ENCODE results near the gene PAX5. TPM values are rescaled to one million over a fixed set of nuclear protein-coding genes. Genes with fewer than 3 reads are reported as not detected.

Gene PAX5
- total RNA-seq, 1 experiment from 2014 or later = 6.6 TPM

DNA sequence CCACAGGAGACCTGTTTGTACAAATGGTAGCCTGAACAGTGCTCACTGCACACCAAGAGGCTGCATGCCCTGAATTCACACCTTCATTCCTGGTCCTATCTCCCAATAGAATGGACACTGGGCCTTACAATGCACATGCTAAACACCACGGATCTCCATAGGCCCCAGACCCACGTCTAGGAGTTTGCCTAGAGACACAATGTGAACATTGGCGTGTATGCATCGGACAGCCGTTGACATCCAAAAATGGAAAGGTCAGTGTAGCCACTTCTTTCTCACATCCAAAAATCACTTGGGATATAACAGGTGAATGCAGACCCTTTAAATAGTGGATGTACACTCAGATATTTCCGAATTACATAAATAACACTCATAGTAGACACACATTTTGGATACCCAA lies 927 bp downstream of the PAX5 start:
- no peak overlapping the region for H3K27ac Mint-ChIP-seq
- H3K9me3 Mint-ChIP-seq = no peaks in the 10 kb centered on the region
- POLR2A ChIA-PET = no interaction called here
- peaks cover 53% of the 10 kb centered on the region for H3K4me1 Mint-ChIP-seq
- CTCF ChIA-PET = no interaction called here
- TF ChIP-seq NR1H2 (CRISPR knock-in tag; IDR thresholded peaks at IDR 0.05) = no peak
- TF ChIP-seq, protein P1, sequence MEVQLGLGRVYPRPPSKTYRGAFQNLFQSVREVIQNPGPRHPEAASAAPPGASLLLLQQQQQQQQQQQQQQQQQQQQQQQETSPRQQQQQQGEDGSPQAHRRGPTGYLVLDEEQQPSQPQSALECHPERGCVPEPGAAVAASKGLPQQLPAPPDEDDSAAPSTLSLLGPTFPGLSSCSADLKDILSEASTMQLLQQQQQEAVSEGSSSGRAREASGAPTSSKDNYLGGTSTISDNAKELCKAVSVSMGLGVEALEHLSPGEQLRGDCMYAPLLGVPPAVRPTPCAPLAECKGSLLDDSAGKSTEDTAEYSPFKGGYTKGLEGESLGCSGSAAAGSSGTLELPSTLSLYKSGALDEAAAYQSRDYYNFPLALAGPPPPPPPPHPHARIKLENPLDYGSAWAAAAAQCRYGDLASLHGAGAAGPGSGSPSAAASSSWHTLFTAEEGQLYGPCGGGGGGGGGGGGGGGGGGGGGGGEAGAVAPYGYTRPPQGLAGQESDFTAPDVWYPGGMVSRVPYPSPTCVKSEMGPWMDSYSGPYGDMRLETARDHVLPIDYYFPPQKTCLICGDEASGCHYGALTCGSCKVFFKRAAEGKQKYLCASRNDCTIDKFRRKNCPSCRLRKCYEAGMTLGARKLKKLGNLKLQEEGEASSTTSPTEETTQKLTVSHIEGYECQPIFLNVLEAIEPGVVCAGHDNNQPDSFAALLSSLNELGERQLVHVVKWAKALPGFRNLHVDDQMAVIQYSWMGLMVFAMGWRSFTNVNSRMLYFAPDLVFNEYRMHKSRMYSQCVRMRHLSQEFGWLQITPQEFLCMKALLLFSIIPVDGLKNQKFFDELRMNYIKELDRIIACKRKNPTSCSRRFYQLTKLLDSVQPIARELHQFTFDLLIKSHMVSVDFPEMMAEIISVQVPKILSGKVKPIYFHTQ (CRISPR knock-in tag; IDR thresholded peaks at IDR 0.05) = no peak
- no peak for TF ChIP-seq KAT7 (CRISPR knock-in tag; IDR thresholded peaks at IDR 0.05; ENCODE audit: borderline replicate concordance)
- TF ChIP-seq, protein P2, sequence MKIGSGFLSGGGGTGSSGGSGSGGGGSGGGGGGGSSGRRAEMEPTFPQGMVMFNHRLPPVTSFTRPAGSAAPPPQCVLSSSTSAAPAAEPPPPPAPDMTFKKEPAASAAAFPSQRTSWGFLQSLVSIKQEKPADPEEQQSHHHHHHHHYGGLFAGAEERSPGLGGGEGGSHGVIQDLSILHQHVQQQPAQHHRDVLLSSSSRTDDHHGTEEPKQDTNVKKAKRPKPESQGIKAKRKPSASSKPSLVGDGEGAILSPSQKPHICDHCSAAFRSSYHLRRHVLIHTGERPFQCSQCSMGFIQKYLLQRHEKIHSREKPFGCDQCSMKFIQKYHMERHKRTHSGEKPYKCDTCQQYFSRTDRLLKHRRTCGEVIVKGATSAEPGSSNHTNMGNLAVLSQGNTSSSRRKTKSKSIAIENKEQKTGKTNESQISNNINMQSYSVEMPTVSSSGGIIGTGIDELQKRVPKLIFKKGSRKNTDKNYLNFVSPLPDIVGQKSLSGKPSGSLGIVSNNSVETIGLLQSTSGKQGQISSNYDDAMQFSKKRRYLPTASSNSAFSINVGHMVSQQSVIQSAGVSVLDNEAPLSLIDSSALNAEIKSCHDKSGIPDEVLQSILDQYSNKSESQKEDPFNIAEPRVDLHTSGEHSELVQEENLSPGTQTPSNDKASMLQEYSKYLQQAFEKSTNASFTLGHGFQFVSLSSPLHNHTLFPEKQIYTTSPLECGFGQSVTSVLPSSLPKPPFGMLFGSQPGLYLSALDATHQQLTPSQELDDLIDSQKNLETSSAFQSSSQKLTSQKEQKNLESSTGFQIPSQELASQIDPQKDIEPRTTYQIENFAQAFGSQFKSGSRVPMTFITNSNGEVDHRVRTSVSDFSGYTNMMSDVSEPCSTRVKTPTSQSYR (CRISPR knock-in tag; IDR thresholded peaks at IDR 0.05) = no peak
- TF ChIP-seq ZNF138 (CRISPR knock-in tag; conservative IDR thresholded peaks at IDR 0.05) = no peak
- TF ChIP-seq, protein P3, sequence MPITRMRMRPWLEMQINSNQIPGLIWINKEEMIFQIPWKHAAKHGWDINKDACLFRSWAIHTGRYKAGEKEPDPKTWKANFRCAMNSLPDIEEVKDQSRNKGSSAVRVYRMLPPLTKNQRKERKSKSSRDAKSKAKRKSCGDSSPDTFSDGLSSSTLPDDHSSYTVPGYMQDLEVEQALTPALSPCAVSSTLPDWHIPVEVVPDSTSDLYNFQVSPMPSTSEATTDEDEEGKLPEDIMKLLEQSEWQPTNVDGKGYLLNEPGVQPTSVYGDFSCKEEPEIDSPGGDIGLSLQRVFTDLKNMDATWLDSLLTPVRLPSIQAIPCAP (CRISPR knock-in tag; IDR thresholded peaks at IDR 0.05) = no peak
- no peak for TF ChIP-seq GRHL2 (CRISPR knock-in tag; IDR thresholded peaks at IDR 0.05; ENCODE audit: insufficient replicate concordance, severe bottlenecking)
- no peak for TF ChIP-seq CREB1 (CRISPR knock-in tag; IDR thresholded peaks at IDR 0.05)
- H3K4me3 Mint-ChIP-seq = peak overlapping the region; percentile 74
- H3K36me3 Mint-ChIP-seq = no peaks in the 10 kb centered on the region
- DNase-seq (ENCODE audit: low spot score) = no peak
- ATAC-seq = no peak
- peaks cover 100% of the 10 kb centered on the region for H3K27me3 Mint-ChIP-seq (ENCODE audit: low read depth)

DNA sequence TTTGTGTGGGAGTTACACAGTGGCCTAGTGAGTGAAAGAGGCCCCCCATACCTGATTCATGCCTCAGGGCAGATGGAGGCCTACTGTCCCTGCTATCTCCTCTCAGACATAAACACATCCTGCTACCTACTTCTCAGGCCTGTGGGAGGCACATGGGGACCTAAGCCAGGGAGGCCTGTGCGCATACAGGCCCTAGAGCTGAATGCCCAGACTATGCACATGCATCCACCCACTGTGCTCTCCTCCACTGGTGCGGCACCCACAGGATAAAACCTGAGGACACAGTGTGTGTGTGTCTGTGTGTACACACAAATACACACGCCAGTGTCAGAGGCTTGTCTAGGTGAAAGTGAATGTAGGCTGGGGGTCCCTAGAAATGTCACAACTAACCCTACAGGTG lies 1.4 kb downstream of the PAX5 start:
- Mint-ChIP-seq H3K27me3 (ENCODE audit: low read depth) (peaks cover 100% of the 10 kb centered on the region), H3K4me3 (no peak overlapping the region), H3K9me3 (no peaks in the 10 kb centered on the region), H3K36me3 (no peaks in the 10 kb centered on the region), H3K4me1 (peaks cover 56% of the 10 kb centered on the region), H3K27ac (no peak overlapping the region)
- ChIA-PET POLR2A (no interaction called here), CTCF (interaction anchor here (1.2 kb wide), 1 partner anchor 379 kb away, joined by 3 read pairs; no protein-coding TSS in a partner anchor)
- no peak for ATAC-seq
- no peak for DNase-seq (ENCODE audit: low spot score)
- TF ChIP-seq ZNF423 (CRISPR knock-in tag; IDR thresholded peaks at IDR 0.05) (no peak), GRHL2 (CRISPR knock-in tag; IDR thresholded peaks at IDR 0.05; ENCODE audit: insufficient replicate concordance, severe bottlenecking) (no peak), CBFB (CRISPR knock-in tag; IDR thresholded peaks at IDR 0.05; ENCODE audit: low read depth) (no peak), GTF2I (CRISPR knock-in tag; conservative IDR thresholded peaks at IDR 0.05) (no peak), ESRRA (CRISPR knock-in tag; IDR thresholded peaks at IDR 0.05; ENCODE audit: borderline replicate concordance) (no peak), NFYB (CRISPR knock-in tag; conservative IDR thresholded peaks at IDR 0.05; ENCODE audit: low read depth) (no peak), SMAD4 (CRISPR knock-in tag; IDR thresholded peaks at IDR 0.05) (no peak)
- TF ChIP-seq, protein P1 (CRISPR knock-in tag; IDR thresholded peaks at IDR 0.05) = no peak
- TF ChIP-seq, protein P4, sequence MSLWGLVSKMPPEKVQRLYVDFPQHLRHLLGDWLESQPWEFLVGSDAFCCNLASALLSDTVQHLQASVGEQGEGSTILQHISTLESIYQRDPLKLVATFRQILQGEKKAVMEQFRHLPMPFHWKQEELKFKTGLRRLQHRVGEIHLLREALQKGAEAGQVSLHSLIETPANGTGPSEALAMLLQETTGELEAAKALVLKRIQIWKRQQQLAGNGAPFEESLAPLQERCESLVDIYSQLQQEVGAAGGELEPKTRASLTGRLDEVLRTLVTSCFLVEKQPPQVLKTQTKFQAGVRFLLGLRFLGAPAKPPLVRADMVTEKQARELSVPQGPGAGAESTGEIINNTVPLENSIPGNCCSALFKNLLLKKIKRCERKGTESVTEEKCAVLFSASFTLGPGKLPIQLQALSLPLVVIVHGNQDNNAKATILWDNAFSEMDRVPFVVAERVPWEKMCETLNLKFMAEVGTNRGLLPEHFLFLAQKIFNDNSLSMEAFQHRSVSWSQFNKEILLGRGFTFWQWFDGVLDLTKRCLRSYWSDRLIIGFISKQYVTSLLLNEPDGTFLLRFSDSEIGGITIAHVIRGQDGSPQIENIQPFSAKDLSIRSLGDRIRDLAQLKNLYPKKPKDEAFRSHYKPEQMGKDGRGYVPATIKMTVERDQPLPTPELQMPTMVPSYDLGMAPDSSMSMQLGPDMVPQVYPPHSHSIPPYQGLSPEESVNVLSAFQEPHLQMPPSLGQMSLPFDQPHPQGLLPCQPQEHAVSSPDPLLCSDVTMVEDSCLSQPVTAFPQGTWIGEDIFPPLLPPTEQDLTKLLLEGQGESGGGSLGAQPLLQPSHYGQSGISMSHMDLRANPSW (CRISPR knock-in tag; conservative IDR thresholded peaks at IDR 0.05; ENCODE audit: low read depth) = no peak
- TF ChIP-seq, protein P5, sequence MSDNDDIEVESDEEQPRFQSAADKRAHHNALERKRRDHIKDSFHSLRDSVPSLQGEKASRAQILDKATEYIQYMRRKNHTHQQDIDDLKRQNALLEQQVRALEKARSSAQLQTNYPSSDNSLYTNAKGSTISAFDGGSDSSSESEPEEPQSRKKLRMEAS (CRISPR knock-in tag; IDR thresholded peaks at IDR 0.05) = no peak
- TF ChIP-seq, protein P6, sequence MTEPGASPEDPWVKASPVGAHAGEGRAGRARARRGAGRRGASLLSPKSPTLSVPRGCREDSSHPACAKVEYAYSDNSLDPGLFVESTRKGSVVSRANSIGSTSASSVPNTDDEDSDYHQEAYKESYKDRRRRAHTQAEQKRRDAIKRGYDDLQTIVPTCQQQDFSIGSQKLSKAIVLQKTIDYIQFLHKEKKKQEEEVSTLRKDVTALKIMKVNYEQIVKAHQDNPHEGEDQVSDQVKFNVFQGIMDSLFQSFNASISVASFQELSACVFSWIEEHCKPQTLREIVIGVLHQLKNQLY (CRISPR knock-in tag; IDR thresholded peaks at IDR 0.05) = no peak
- TF ChIP-seq, protein P7, sequence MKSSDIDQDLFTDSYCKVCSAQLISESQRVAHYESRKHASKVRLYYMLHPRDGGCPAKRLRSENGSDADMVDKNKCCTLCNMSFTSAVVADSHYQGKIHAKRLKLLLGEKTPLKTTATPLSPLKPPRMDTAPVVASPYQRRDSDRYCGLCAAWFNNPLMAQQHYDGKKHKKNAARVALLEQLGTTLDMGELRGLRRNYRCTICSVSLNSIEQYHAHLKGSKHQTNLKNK (CRISPR knock-in tag; IDR thresholded peaks at IDR 0.05) = no peak
- TF ChIP-seq, protein P8, sequence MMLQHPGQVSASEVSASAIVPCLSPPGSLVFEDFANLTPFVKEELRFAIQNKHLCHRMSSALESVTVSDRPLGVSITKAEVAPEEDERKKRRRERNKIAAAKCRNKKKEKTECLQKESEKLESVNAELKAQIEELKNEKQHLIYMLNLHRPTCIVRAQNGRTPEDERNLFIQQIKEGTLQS (CRISPR knock-in tag; conservative IDR thresholded peaks at IDR 0.05) = no peak

Data from WTC11 (cell line).